Peyer's patch (tissue), 4 donors: ENCODE results near the gene BMP7.

ENCODE experiments used
- POLR2A ChIP-seq, 2 donors: fragments of 450-650 bp; IDR thresholded peaks; one replicate each; pipeline ENCODE4 v1.5.1; 2017; ENCODE audit warnings: antibody characterized with exemption in 2 of 2, mild to moderate bottlenecking in 2 of 2, moderate library complexity in 2 of 2
- TF ChIP-seq, protein P1 (sequence below), 6 experiments: fragments of 450-650 bp in 4 of 6; fragments of 200-600 bp in 2 of 6; sonication (generic) in 1 of 6; IDR thresholded peaks; one replicate each; pipeline ENCODE4 v1.5.1; 2017 to 2019; ENCODE audit warnings: antibody characterized with exemption in 6 of 6, mild to moderate bottlenecking in 3 of 6, moderate library complexity in 1 of 6

DNA sequence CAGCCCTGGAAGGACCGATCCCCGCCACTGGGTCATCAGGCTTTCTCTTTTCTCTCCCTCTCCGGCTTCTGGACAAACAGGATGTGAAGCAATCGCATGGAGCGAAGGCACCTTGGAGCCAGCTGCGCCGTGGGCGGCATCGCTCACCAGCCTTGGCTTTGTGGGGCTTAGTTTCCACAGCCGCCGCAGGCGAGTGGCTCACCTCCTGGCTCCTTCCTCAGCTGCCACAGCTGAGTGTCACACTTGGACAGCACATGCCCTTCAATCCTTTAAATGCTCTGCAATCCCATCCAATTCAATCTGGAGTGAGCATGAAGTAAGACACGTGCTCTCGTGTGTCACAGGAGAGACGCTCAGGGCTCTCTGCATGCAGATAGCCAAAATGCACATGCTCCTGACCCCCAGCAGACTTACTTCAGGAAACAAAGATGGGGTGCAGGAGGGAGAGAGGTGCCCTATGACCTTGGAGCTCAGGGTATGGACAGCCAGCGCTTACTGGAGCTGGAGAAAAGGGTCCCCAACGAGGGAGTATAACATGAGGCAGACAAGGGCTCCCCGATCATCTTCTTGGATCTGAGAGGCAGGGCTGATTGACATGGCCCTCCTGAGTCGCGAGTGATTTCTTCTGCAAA is 70.9 kb downstream of the BMP7 start:
- TF ChIP-seq, protein P1, sequence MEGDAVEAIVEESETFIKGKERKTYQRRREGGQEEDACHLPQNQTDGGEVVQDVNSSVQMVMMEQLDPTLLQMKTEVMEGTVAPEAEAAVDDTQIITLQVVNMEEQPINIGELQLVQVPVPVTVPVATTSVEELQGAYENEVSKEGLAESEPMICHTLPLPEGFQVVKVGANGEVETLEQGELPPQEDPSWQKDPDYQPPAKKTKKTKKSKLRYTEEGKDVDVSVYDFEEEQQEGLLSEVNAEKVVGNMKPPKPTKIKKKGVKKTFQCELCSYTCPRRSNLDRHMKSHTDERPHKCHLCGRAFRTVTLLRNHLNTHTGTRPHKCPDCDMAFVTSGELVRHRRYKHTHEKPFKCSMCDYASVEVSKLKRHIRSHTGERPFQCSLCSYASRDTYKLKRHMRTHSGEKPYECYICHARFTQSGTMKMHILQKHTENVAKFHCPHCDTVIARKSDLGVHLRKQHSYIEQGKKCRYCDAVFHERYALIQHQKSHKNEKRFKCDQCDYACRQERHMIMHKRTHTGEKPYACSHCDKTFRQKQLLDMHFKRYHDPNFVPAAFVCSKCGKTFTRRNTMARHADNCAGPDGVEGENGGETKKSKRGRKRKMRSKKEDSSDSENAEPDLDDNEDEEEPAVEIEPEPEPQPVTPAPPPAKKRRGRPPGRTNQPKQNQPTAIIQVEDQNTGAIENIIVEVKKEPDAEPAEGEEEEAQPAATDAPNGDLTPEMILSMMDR (IDR thresholded peaks at IDR 0.05), result no peak
- no peak for TF ChIP-seq POLR2A (IDR thresholded peaks at IDR 0.05)
